HG02852 (cell line): ENCODE measurements around the gene CCDC38.
"Not testable (repeated sequence)": the region's sequence is repeated elsewhere in the genome, so short reads cannot be mapped to it uniquely, and the experiment has no call there.

Experiments
- ATAC-seq: cut with Tn5 transposase; IDR thresholded peaks from one replicate; pipeline ENCODE4 v1.9.1; 2021; ENCODE audit warnings: mild to moderate bottlenecking, moderate library complexity; ENCODE audit not compliant: unreplicated experiment

CCDC38 gene

GRCh38 chr12:95887311-95887710 lies 55.1 kb downstream of the CCDC38 start:
- no peak for ATAC-seq

- no peak for ATAC-seq
Observed at GRCh38 chr12:95884998-95885397, 57.4 kb downstream of the CCDC38 start.

- ATAC-seq, result no peak
Observed at GRCh38 chr12:95882873-95883272, 59.5 kb downstream of the CCDC38 start.

GRCh38 chr12:95882080-95882479 lies 60.3 kb downstream of the CCDC38 start:
- no peak for ATAC-seq

GRCh38 chr12:95881331-95881955 lies 61.0 kb downstream of the CCDC38 start:
- no peak for ATAC-seq

- ATAC-seq, result no peak
Observed at GRCh38 chr12:95880895-95881294, 61.5 kb downstream of the CCDC38 start.

GRCh38 chr12:95877622-95878021 lies 64.8 kb downstream of the CCDC38 start:
- no peak for ATAC-seq

GRCh38 chr12:95874452-95874851 lies 68.0 kb downstream of the CCDC38 start:
- no peak for ATAC-seq

GRCh38 chr12:95870897-95871296 lies 71.5 kb downstream of the CCDC38 start:
- no peak for ATAC-seq

GRCh38 chr12:95863337-95863736 lies 79.1 kb downstream of the CCDC38 start:
- no peak for ATAC-seq

GRCh38 chr12:95862038-95862437 lies 80.4 kb downstream of the CCDC38 start:
- no peak for ATAC-seq

- ATAC-seq, result no peak
Observed at GRCh38 chr12:95859947-95860850, 82.2 kb downstream of the CCDC38 start.

- peak; percentile 14 for ATAC-seq
Observed at GRCh38 chr12:95859344-95859816, 83.0 kb downstream of the CCDC38 start.

GRCh38 chr12:95858451-95859343 lies 83.7 kb downstream of the CCDC38 start, which contains the start of gene SNRPF:
Gene SNRPF (plus strand): TSS chr12:95858952. CDS start chr12:95859074, 122 bp downstream.
- ATAC-seq, result peak; percentile 99

GRCh38 chr12:95857799-95858198 lies 84.6 kb downstream of the CCDC38 start:
- no peak for ATAC-seq

GRCh38 chr12:95857156-95857555 lies 85.3 kb downstream of the CCDC38 start:
- ATAC-seq, result no peak

- no peak for ATAC-seq
Observed at GRCh38 chr12:95852133-95852532, 90.3 kb downstream of the CCDC38 start.

- ATAC-seq, result no peak
Observed at GRCh38 chr12:95851606-95852005, 90.8 kb downstream of the CCDC38 start.

GRCh38 chr12:95848575-95849388 lies 93.6 kb downstream of the CCDC38 start:
- ATAC-seq, result no peak

- ATAC-seq, result not testable (repeated sequence)
Observed at GRCh38 chr12:95842426-95842825, 100.0 kb downstream of the CCDC38 start.
